HG02973 (cell line): ENCODE data around the gene PLEKHG4B.

Source experiments
- ATAC-seq: cut with Tn5 transposase; IDR thresholded peaks from one replicate; pipeline ENCODE4 v1.9.1; 2021; ENCODE audit warnings: moderate library complexity; ENCODE audit not compliant: unreplicated experiment

Gene PLEKHG4B

DNA sequence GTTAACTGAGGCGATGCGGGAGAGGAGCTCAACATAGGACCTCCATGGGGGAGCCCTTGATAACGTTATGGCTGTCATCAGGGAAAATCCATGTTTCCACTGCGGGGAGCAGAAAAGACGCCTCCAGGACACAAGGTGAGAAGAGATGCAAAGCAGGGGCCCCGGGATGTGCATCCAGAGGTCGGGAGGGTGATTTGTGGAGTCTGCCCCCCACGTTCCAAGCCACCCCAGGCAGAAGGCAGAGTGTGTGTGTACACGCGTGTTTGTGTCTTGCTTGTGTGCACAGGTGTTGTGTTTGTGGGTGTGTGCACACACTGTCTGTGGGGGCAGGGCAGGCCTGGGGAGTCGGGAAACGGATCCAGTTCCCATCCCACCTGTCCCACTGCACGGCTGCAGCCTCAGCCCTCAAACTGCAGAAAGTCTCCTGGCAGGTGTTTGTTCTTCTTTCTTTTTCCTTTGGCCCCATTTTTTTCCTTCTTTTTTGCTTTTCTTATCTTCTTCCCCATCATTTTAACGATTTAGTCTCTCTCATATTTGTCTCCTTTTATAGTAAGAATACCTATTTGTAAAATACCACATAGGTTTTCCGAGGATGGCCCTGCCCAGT lies 17.4 kb upstream of the PLEKHG4B start:
- ATAC-seq: no peak

DNA sequence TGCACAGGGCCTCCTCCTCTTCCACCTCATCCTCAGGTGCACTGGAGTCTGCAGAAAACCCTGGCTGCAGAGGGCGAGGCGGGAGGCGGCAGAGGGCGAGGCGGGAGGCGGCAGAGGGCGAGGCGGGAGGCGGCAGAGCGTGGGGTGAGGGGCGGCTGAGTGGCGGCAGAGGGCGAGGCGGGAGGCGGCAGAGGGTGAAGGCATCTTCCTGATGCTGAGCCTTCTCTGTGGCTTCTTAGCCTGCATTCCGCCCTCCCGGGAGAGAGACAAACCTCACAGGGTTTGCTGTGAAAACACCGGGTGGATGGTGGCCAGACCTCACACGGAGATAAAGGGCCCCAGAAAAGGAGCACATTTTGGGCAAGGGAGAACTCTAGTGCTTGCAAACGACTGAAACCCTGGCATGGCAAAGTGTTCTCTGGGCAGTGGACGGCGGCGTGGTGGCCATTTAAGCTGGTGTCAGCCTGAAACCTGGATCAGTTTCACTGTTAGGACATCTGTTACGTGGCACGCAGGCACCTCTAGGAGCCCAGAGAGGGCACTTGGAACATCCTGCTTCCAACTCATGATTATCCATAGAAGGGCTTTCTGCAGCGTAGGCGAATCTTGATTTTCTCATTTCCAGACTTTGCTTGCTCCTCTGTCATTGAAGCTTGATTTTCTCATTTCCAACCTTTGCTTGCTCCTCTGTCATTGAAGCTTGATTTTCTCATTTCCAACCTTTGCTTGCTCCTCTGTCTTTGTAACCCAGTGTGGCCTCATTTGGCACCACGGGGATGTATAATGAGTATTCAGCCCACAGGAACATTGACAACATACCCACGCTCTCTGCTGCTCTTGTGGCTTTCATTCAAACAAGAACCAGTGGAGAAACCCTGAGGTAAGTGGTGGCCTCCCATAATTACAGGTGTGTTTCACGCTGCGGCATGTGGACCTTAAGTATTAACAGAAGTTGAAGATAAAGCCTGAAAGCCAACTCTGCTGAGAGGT lies 16.3 kb upstream of the PLEKHG4B start:
- ATAC-seq: no peak

DNA sequence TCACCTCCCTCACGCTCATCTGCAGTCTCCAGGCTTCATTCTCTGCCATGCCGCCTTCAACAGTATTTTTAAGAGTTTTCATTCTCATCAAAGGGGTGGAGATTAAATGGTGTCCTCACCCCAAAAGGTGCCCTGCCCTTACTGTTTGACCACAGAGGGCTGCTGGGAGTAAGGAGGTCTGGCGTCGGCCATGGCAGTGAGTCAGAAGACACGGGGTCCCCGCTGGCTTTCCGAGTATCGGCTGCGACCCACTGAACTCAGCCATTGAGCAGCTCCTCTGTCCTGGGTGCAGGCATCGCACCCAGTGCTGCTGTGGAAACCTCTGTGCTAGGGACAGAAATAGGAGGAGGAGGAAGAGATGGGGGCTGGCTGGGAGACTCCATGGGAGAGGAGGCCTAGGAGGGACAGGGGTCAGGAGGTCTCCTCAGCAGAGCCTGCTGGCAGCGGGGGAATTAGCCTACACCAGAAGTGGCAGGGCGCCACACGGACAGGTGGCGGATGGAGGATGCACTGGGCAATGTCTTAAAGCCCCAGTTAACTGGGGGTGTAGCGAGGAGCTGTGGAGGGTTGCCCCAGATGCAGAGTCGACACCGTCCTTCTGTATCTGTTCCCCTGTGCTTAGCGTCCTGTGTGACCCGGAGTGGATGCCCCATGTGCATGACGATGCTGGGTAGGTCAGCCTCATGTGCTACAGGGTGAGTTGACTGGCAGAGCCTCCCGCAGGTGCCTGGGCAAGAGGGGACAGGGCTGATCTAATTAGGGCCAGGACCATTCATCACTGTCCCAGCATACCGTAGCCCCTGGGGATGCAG lies 15.4 kb upstream of the PLEKHG4B start:
- ATAC-seq: no peak

DNA sequence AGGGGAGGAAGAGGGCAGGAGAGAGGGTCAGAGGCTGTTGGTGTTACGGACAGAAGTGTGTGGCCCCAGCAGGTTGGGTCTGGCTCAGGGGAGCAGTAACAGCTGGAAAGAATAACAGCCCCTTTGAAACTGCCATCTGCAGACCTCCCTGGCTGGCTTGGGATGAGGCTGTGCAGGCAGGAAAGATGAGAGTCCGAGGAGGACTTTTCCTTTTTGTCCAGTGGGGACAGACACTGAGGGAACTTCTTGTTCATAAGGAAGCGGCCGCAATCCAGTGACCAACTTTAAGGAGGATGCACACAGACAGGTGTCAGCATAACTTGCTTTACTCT lies 14.8 kb upstream of the PLEKHG4B start:
- no peak for ATAC-seq

DNA sequence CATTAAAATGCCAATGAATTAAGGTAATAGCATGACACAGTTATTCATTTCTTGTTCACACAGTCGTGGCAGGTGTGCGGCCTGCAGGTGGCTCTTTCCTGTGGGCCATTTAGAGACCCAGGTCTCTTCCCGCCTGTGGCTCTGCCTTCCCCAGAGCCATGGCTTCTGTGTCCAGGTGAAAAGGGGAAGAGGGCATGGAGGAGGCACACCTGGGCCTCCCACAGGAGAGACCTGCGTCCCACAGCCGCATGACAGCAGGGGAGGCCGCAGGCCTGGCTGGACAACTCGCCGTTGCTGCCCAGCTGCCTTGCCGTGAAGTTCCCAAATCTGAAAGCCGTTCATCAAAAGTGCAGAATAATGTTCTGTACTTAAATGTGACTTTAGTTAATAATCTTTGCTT lies 14.4 kb upstream of the PLEKHG4B start:
- ATAC-seq: no peak

DNA sequence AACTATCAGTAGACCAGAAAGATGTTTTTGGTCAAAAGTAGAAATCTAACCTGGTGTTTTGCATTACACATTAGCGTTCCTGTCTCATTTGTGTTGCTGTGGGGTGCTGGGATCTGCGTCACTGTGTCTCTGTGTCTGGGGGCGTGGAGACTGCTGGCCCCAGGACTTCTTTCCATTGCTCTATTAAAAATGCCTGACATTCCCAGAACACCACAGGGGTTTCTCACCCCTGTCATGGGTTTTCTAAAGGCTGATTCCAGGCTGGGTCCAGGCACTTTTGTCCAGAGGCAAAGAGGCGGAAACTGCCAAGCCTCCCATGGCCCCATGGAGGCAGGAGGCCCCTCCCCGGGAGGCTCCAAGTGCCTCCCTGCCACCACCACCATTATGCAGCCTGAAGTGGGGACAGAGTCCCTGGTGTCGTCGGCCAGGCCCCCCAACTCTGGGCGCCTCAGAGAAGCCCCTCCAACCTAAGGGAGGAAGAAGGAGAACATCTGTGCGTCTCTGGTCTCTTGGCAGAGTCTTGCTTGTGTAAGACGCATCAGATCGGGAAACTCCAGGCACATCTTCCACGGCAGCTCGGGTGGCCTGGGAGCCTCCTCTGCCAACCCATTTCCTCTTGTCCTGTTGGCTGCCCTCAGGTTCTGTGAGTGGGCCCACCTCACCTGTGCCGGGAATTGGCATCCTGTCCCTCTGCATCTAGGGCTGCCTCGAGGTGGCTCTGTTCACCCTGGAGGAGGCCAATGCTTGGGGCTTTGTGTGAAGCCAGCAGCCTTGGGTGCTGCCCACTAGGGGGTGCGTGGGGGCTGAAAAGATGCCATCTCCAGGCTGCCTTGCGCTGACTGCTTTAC lies 13.8 kb upstream of the PLEKHG4B start:
- ATAC-seq: no peak

DNA sequence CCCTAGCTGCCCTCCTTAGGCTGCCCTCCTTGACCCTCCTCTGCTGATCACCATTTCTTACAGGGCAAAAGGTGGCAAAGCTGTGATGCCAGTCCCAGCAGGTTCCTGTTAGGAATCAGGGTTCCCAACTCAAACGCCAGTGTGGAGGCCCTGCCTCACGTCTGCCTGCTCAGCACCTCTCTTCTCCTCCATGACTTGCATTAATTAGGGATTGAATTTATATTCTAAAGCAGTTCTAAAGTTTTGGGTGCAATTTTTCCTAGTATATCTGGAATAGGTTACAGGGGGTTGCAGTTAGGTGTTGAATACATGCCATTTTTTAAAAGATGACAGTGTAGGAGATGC lies 13.2 kb upstream of the PLEKHG4B start:
- no peak for ATAC-seq

DNA sequence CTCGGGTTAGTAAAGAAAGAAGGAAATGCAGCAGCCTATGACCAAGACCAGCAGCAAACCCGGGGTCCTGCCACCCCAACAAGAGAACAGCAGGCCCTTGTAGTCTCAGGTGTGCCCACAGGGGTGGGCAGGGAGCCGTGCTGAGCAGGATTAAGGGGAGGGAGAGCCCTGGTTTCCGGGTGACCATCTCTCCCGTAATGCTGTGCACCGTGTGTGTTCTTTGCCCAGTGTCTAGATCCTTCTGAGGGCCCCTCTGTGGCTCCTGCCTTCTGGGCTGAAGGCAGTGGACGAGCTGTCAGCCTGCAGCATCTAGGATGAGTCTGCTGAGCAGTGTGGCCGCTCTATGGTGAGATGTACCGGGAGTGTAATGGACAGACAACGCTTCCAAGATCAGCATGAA lies 12.7 kb upstream of the PLEKHG4B start:
- no peak for ATAC-seq

DNA sequence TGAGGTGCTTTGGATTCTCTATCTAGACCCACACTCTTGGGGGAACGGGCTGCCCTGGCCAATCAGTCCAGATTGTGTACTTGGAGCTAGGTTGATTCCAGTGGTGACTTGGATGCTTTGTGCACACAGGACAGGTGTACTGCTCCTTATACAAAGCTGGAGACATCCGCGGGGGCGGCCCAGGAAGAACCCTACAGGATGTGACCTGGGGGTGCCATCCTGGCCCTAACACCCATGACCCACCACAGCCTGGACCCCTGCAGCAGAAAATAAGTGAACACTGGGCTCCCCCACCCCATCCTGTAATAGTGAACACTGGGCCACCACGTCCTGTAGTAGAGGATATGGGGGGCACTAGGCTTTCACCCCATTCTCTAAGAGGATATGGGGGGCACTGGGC lies 12.1 kb upstream of the PLEKHG4B start:
- no peak for ATAC-seq

DNA sequence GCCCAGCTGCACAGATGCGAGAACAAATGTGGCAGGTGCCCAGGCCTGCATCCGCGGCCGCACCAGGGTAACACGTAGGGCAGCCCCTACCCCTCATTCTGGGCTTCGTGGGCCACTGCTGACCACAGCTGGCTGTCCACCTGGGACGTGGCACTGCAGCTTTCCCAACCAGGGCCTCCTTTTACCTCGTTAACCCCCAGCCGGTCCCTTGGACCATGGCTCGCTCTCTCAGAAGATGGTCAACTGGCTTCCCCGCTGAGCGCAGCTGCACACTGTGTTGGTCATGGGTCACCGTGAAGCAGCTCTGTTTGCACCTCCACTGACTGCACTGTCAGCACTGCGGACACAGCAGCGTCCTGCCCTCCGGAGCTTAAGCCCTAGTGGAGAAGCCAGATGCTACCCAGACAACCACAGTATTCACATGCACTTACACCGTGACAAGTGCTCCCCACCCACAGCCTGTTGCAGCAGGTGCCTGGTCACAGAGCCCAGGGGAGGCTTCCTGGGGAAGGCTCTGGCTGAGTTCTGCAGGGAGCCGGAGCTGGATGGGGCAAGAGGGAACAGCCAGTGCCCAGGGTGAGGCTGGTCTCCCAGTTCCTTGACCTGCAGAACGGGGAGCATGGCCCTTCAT lies 10.5 kb upstream of the PLEKHG4B start:
- ATAC-seq: no peak

DNA sequence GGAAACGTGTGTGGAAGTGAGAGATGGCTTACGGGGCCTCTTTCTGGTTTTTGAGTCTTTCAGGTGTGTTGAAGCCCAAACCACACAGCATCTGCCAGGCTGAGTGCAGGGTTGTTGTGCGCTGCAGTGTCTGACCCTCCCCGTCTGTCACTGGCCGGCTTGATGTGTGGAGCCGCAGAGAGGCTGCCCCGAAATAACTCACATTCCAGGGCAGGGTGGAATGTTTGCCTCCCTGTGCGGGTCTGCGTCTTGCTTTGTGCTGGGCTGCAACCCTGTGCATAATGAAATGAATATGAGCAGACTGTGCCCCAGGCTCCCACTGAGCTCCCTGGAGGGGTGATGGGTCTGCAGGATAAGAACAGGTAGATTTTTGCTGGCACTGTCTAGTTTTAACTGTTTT lies 9.9 kb upstream of the PLEKHG4B start:
- ATAC-seq: no peak

DNA sequence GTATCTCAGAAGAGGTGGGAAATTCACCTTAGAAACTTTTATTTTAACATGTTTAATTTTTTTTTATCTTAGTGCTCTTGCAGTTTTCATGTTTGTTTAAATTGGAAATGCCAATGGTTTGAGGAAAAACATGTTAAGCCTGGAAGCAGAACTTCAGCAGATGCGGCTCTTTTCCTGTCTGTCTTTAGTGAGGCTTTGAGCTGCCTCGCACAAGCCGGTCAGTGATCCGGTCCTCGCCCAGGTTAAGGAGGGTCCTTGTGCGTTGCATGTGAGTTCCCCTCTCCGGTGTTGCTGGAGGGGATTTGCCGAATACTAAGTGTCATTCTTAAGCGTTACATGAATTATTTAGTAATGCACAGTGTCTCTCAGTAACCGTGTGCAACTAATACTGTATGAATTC lies 9.4 kb upstream of the PLEKHG4B start:
- no peak for ATAC-seq

DNA sequence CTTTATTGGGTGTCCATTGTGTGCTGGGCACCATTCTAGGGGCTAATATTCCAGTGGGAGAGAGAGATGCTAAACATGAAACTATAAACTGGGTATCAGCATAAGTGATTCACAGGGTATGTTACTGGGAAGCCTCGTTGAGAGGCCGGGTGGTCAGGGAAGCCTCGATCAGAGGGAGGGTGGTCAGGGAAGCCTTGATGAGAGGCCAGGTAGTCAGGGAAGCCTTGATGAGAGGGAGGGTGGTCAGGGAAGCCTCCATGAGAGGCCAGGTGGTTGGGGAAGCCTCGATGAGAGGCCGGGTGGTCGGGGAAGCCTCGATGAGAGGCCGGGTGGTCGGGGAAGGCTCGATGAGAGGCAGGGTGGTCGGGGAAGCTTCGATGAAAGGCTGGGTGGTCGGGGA lies 8.9 kb upstream of the PLEKHG4B start:
- no peak for ATAC-seq

DNA sequence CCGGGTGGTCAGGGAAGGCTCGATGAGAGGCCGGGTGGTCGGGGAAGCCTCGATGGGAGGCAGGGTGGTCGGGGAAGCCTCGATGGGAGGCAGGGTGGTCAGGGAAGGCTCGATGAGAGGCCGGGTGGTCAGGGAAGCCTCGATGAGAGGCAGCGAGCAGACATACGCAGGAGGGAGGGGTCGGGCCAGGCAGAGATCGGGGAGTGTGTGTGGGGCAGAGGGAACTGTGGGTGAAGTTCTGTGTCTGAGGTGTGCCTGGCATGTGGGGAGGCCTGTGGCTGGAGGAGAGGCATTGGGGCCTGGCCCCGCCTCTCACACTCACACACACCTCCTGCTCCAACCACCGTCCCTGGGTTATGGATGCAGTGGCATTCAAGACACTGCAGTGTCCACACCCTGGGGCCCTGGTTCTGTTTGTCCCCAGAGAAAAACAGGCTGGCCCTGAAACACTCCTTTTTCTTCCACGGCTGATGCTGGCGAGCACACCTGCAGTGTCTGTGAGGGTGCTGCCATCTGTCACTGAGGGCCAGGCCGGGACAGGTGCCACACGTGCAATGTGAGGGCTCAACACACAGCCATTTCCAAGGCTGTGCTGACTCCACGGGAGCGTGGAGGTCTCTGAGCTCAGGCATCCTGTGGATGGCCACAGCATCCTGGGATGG lies 6.5 kb upstream of the PLEKHG4B start:
- ATAC-seq: no peak

DNA sequence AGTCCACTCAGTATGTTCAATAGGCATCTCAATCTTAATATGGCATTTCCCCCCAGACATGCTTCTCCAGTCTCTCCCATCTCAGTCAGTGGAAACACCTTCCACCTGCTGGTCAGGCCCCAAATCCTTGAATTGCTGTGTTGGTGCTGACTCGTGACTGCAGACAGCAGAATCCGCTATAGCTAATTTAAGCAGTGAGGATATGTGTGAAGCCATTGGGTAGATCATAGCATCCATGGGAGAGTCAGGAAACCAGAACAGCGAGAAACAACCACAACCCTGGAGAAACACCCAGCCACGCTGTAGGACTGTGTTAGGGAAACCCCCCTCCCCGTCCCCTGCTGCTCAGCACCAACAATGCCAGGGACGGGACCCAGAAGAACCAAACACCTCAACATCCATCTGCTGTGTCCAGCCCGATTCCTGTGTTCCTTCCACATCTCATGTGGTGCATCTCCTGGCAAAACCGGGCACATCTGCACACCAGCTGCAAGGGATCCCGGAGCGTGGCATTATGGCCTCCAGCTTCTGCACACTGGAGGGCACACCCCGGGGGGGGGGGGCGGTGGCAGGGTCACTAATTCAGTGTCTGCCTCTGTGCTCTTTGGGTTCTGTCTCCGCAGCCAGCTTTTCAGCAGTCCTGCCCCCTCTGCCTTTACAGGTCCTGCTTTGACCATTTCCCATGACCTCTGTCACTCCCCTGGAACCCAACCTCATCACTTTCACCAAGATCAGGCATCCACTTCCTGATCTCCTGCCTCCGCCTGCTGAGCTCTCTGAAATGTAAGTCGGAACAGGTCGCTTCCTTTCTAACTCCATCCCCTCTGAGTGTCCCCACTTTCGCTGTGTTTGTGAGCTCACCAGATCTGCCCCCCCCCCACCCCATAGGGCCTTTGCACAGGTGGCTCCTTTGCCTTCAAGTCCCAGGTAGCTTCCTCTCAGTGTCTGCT lies 2.4 kb upstream of the PLEKHG4B start:
- no peak for ATAC-seq

DNA sequence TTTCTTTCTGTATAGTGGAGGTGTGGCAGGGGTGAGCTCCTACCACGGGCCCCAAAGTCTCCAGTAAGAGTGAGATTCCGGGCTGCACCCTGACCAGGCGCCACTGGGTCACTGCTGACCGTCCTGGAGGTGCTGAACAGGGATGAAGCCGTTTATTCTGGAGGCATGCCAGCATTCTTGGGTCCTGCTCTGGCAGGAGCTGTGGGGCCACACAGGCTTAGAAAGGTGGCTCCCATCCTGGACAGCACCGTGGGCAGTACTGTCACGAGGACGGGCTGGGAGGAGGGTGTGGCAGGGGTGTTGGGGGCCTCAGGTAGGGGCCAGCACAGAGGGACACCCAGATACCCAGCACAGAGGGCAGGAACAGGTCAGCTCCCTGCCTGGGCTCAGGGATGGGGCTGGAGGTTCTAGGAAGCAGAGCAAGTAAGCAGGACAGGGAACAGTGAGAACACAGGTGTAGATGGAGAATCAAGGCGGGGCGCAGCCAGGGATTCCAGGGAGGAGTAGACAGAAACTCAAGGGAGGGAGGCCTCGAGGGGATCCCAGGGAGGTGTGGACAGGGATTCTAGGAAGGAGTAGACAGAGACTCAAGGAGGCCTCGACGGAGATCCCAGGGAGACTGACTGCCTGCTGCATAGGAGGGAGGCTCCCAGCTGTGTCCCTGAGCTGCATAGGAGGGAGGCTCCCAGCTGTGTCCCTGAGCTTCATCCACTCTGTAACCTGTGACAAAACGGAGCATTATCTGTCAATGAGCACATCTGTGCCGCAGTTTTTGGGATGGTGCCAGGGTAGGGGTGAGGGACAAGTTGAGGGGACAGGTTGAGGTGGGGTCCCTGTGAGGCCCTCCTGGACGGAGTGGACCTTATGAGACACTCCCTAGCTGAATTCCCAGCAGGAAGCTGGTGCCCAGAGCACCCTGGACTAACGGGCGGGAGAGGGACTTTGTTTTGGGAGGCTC lies 1.1 kb upstream of the PLEKHG4B start:
- no peak for ATAC-seq

DNA sequence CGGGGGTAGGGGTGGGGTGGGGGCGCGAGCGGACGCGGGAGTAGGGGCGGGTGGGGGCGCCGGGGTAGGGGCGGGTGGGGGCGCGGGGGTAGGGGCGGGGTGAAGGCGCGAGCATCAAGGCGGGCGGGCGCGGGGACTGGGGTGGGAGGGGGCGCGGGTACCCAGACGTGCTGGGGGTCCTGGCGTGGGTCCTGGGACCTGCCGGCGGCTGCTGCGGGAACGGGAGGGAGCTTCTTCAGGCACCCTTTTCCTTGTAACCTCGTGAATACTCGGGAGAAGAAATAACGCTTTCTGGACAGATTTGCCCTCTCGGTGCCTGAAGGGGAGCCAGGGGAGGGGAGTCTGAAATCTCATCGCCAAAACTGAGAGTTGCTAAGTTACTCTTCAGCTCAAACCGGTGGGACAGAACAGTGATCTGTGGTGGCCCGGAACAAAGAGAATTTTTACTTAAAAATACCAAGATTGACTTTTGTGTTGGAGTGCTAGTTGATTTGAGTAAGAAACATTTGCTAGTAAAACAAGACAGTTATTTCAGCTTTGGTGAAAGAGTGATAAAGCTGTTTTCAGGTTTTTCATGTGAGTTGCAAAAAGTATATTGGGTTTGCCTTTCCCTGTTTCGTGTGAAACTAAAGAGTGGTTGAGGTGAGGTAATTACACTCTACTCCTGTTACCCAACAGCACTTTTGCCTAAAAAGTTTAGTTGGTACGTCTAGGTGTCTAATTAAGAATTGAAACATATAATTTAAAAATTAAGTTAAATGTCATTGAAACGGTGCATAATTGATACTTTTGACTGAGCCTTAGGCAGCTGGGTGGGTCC lies 643 bp downstream of the PLEKHG4B start:
- ATAC-seq: no peak
